DMS153 treated with DMSO at 0.1 percent for 48 hours (cell line): ENCODE results near the gene TSPAN32.

Source experiments
- DNase-seq: peaks from one replicate; lab custom pipeline; 2025; ENCODE audit not compliant: unreplicated experiment; lab: John Stamatoyannopoulos, UW

TSPAN32 gene

GRCh38 chr11:2302896-2303626 lies 1.2 kb downstream of the TSPAN32 start:
- DNase-seq: no peak

- no peak for DNase-seq
These were observed 2.1 kb downstream of the TSPAN32 start for GRCh38 chr11:2303627-2304505.

DNA sequence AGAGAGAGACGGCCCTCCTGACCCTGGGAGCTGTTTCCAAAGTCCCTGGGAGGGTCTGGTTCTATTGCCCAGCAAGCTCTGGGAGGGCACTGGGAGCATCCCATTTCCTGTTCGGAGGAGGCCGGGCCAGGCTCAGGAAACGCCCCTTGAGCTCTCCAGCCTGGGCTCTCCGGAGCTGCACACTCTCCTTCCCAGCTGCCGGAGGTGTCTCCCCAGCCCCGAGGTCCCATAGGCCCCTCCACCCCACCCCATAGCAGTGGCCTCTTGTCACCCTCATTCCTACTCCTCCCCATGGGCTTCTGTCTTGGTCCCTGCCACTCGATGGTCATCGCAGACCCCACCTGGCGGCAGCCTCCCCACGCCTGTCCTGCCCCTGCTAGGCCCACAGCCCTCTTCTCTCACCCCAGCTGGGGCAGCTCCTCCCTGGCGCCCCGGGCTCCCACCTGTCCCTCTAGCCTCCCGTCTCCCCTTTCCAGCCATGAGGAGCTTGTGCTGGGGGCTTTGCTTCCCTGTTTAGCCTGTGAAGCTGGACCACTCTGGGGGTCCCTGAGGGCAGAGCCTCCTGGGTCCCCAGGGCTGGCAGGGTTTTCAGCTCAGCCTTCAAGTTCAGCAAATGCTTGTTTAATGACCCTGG lies 2.8 kb downstream of the TSPAN32 start:
- no peak for DNase-seq

GRCh38 chr11:2305140-2305778 lies 3.4 kb downstream of the TSPAN32 start:
- no peak for DNase-seq

- no peak for DNase-seq
These were observed 4.1 kb downstream of the TSPAN32 start for GRCh38 chr11:2305788-2306451.

DNA sequence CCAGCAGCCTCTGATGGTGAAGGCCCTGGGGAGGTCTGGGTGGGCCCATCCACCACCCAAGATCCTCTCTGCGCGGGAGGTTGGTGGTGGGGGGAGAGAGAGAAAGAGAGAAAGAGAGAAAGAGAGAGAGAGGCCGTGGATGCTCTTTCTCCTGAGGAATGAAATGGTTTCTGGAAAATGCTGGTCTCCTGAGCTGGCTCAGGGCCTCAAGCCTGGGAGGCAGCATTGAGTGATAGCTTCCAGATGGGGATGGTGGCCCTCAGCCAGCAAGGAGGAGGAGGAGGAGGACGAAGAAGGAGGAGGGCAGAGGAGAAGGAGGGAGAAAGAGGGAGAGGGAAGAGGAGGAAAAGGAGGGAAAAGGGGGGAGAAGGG lies 4.6 kb downstream of the TSPAN32 start:
- no peak for DNase-seq

- DNase-seq: no peak
These were observed 5.2 kb downstream of the TSPAN32 start for GRCh38 chr11:2306877-2307500.

DNA sequence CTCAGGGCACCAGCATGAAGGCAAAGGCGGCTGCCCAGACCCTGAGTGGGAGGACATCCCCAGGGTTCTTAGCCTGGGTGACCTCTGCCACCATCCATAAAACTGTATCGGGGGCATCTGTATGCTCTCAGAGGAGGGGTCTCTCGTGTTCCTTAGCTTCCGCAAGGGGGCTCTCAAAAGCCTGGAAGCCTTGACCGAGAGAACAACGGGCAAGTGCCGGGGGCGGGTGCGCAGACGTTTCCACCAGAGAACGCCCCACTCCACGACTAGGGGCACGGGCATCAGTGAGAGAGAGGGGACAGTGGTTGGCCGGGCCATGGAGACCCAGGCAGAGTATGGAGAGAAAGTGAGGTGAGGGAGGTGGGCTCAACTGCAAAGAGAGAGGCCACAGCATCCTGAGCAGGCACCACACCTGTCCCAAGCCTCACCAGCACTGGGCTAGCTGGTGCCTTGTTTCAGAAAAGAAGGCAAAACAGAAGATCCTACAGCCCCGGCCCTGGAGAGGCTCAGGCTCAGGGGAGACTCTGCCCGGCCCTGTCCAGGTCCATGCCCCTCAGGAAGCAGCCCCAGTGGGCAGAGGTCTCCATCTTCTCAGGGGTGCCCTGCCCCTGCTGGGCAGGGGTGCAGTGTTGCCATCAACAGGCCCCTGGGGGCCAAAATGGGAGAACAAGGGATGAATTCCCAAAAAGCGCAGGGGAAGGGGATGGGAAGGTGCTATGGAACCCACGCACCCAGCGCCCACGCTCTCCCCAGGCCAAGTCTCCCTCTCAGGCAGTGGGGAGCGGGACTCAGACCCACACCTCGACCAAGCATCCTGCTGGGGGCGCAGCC lies 5.9 kb downstream of the TSPAN32 start:
- no peak for DNase-seq

- DNase-seq: no peak
These were observed 6.9 kb downstream of the TSPAN32 start for GRCh38 chr11:2308713-2309112.

GRCh38 chr11:2309251-2310072 lies 7.6 kb downstream of the TSPAN32 start:
- no peak for DNase-seq

GRCh38 chr11:2310073-2310785 lies 8.4 kb downstream of the TSPAN32 start:
- DNase-seq: no peak

DNA sequence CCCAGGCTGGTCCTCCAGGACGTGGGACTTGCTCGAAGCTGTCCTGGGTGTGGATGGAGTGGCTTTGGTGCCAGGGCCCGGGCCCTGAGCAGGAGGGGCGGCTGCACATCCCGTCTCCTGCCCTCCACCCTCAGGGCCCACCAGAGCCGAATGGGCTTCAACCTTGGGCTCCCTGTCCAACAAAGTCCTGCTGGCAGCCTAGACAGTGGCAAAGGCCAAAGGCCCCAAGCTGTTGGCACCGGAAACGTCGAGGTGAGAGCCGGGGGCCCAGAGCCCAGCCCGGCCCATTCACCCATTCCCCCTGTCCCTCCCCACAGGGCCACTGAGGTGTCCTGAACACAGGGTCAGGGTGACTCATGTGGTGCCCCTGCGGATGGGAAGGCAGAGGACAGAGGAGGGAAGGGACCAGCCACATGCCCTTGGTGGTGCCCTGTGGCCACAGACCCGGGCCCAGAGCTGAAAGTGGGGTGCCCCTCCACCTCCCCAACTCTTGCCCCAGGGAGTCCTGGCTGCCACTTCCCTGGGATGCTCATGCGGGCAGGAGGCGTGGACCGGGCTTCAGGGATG lies 9.1 kb downstream of the TSPAN32 start:
- no peak for DNase-seq

GRCh38 chr11:2311353-2312133 lies 9.7 kb downstream of the TSPAN32 start:
- DNase-seq: no peak

DNA sequence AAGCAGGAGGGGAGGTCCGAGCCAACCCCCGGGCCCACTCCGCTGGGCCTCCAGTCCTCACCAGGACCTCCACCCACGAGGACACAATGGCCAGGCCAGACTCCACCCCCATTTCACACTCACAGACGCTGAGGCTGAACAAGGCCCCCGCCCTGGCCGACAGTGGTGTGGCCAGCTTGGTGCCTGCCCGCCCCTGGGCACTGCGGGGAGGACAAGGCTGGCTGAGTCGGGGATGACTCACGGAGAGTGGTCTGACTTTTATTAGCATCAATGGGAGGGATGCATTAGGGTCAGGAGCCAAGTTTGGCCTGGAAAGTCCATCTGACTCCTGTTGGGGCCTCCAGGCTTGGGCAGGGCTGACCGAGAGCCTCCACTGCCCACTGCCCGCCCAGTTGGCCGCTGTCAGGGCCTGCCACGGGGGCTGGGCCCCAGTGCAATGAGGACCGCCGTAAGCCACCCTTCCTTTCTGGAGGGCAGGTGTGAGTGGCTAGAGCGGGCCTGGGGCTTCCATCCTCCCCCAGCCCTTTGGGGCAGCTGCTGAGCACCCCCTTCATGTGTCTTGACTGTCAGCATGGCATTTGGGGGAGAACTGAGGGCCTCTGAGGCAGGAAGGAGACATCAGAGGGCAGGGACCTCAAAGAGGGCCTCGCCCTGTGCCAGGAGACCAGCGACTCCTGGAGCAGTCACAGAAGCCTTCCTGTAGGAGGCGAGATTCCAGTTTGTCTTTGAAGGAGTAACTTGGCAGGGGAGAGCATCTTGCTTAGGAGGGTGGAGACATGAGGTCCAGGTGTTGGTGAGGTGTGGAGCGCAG lies 10.6 kb downstream of the TSPAN32 start:
- DNase-seq: no peak

DNA sequence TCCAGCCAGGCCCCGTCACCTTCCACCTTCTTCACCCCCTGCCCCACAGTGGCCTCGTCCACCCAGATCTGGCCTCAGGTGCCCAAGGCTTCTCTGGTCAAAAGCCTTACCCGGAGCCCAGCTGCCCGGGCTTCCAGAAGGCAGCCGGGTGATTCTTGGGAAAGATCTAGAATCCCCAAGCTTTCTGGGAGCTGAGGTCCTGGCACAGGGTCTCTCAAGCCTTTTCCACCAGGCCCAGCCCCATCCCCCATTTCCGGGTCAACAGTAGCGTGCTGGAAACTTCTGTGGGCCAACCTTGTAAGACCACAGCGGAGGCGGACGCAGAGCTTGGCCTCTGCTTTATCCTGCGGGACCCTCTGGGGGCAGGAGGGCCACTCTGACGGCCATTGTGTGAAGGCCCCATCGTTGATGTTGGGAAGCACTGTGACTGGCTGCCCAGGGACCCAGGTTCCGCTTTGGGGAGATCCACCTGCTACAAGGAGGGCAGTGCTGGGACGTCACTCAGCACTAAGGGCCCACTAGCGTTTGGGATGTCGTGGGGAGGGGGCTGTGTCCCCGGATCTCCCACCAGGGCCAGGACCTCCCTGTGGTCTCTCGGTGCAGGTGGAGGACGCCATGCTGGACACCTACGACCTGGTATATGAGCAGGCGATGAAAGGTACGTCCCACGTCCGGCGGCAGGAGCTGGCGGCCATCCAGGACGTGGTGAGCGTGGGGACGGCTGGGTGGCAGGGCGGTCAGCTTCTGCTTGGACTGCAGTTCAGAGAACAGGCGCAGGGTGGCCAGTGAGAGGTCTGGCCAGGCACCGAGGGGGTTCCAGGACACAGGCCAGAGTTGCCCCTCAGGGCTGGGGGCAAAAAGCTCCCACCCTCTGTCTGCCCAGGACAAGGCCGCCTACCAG lies 11.5 kb downstream of the TSPAN32 start:
- DNase-seq: no peak
